ENCODE data around the gene MSN.
"Not testable (repeated sequence)": the region's sequence is repeated elsewhere in the genome, so short reads cannot be mapped to it uniquely, and the experiment has no call there.

The MSN gene

GRCh38 chrX:65750674-65751469, 83.4 kb downstream of the MSN start:
- TF ChIP-seq, protein P1, sequence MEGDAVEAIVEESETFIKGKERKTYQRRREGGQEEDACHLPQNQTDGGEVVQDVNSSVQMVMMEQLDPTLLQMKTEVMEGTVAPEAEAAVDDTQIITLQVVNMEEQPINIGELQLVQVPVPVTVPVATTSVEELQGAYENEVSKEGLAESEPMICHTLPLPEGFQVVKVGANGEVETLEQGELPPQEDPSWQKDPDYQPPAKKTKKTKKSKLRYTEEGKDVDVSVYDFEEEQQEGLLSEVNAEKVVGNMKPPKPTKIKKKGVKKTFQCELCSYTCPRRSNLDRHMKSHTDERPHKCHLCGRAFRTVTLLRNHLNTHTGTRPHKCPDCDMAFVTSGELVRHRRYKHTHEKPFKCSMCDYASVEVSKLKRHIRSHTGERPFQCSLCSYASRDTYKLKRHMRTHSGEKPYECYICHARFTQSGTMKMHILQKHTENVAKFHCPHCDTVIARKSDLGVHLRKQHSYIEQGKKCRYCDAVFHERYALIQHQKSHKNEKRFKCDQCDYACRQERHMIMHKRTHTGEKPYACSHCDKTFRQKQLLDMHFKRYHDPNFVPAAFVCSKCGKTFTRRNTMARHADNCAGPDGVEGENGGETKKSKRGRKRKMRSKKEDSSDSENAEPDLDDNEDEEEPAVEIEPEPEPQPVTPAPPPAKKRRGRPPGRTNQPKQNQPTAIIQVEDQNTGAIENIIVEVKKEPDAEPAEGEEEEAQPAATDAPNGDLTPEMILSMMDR (IDR thresholded peaks at IDR 0.05; ENCODE audit: extremely low read depth, missing control alignments) = no peak
- DNase-seq (ENCODE audit: low spot score) = peak; percentile 14

DNA sequence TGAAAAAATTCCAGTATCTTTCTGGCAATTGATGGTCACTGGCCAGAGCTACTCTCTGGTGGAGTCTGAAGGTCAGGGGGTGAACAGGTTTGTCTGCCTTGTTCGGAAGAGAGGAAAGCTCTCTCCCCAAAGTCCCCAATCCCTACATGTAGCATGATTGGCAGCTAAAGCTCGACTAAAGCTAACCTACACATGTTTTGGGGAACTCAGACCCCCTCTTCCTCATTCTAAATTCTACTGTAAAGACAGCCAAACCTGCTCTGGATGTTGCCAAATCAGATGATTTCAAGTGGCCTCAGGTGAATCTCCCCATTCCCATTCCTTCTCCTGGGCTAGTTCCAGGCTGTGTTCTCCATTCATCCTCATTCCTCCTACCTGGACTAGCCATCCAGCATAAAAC, 84.1 kb downstream of the MSN start:
- TF ChIP-seq, protein P1 (IDR thresholded peaks at IDR 0.05; ENCODE audit: extremely low read depth, missing control alignments) = no peak
- no peak for DNase-seq (ENCODE audit: low spot score)

DNA sequence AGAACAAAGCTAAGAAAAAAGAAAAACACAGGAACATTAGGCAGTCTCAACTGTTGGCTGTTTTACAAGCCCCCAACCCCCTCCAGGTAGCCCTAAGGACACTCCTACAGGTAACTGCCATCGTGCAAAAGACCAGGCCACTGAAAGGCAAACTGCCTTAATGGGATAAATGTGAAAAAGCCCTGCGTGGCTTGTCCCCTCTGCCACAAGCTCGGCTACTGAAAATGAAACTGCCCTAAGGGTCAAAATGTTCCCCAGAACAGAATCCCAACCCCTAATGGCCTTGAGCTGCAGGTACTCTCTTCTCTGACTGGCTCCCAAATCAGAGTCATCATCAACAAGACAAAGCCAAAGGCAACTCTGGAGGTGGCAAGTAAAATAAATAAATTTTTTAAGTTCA, 84.8 kb downstream of the MSN start:
- no peak for DNase-seq (ENCODE audit: low spot score)
- TF ChIP-seq, protein P1 (IDR thresholded peaks at IDR 0.05; ENCODE audit: extremely low read depth, missing control alignments) = no peak

GRCh38 chrX:65755786-65756185, 88.3 kb downstream of the MSN start:
- TF ChIP-seq, protein P1 (IDR thresholded peaks at IDR 0.05; ENCODE audit: extremely low read depth, missing control alignments) = no peak
- no peak for DNase-seq (ENCODE audit: low spot score)

- no peak for DNase-seq (ENCODE audit: low spot score)
Measured at GRCh38 chrX:65757943-65758342, 90.5 kb downstream of the MSN start.

GRCh38 chrX:65758505-65758904, 91.1 kb downstream of the MSN start:
- TF ChIP-seq, protein P1 (IDR thresholded peaks at IDR 0.05; ENCODE audit: extremely low read depth, missing control alignments) = no peak
- DNase-seq (ENCODE audit: low spot score) = no peak

More at GRCh38 chrX:65757943-65758342, 90.5 kb downstream of the MSN start:
- TF ChIP-seq, protein P1 (IDR thresholded peaks at IDR 0.05; ENCODE audit: extremely low read depth, missing control alignments) = no peak

DNA sequence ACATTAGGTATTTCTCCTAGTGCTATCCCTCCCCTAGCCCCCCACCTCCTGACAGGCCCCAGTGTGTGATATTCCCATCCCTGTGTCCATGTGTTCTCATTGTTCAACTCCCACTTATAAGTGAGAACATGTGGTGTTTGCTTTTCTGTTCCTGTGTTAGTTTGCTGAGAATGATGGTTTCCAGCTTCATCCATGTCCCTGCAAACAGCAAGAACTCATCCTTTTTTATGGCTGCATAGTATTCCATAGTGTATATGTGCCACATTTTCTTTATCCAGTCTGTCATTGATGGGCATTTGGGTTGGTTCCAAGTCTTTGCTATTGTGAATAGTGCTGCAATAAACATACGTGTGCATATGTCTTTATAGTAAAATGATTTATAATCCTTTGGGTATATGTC, 92.1 kb downstream of the MSN start:
- not testable (repeated sequence) for DNase-seq (ENCODE audit: low spot score)
